Measurements from ENCODE around the gene QKI. TPM values are rescaled to one million over a fixed set of nuclear protein-coding genes. Genes with fewer than 3 reads are reported as not detected.

The QKI gene
- total RNA-seq, 1 experiment from 2014 or later: 64.3 TPM

GRCh38 chr6:163419413-163420288 lies 5.1 kb downstream of the QKI start:
- H3K27ac ChIP-seq (ENCODE audit: low read length): no peak overlapping the region
- no peak for ATAC-seq
- peak overlapping the region; percentile 84 for H3K4me2 ChIP-seq (ENCODE audit: low read length)
- DNase-seq: peak; percentile 28
- peak overlapping the region; percentile 32; the same call in 1 of the 2 replicates for H2AFZ ChIP-seq (ENCODE audit: low read length)
- H3K79me2 ChIP-seq (ENCODE audit: low read length): peaks cover 96% of the 10 kb centered on the region
- BruUV-seq (replicated peaks): no TSS peak
- H3F3A ChIP-seq (ENCODE audit: low read length, unreplicated experiment): no peaks in the 10 kb centered on the region
- 0 out of 2 replicates have a peak, but pooled peaks cover 3% of the 10 kb centered on the region for H3K36me3 ChIP-seq (ENCODE audit: low read depth, low read length)
- no peaks in the 10 kb centered on the region for H3K9me3 ChIP-seq (ENCODE audit: low read length)
- intact Hi-C loops (cut with micrococcal nuclease): loop anchor here (2.0 to 10.0 kb wide), 5 partner anchors 75 to 1635 kb away; no protein-coding TSS in a partner anchor
- H4K20me1 ChIP-seq (ENCODE audit: low read length): peaks cover 65% of the 10 kb centered on the region
- H3K27me3 ChIP-seq (ENCODE audit: low read length): no peaks in the 10 kb centered on the region
- no peaks in the 10 kb centered on the region for H3K9me2 ChIP-seq (replicated peaks; ENCODE audit: low read length)
- peak overlapping the region; percentile 68 for H3K4me3 ChIP-seq (ENCODE audit: low read length)
- POLR2A ChIA-PET (ENCODE audit: unreplicated experiment): no interaction called here
- peaks cover 33% of the 10 kb centered on the region for H3K4me1 ChIP-seq (ENCODE audit: insufficient read depth, low read length)
- TF ChIP-seq EZH2 (IDR thresholded peaks at IDR 0.05; ENCODE audit: low read length, unreplicated experiment): no peak
- TF ChIP-seq EZH2phosphoT487 (IDR thresholded peaks at IDR 0.05; ENCODE audit: borderline replicate concordance, low read length): no peak
- TF ChIP-seq CTCF (conservative IDR thresholded peaks at IDR 0.05; ENCODE audit: low read depth, low read length): no peak
- CTCF ChIA-PET: no interaction called here
- peak overlapping the region; percentile 91 for H3K9ac ChIP-seq (ENCODE audit: low read length)

- ChIA-PET POLR2A (ENCODE audit: unreplicated experiment) (no interaction called here), CTCF (no interaction called here)
- Histone ChIP-seq H3K27ac (ENCODE audit: low read length) (no peak overlapping the region), H3K9me3 (ENCODE audit: low read length) (no peaks in the 10 kb centered on the region), H3K79me2 (ENCODE audit: low read length) (peaks cover 99% of the 10 kb centered on the region), H3K27me3 (ENCODE audit: low read length) (no peaks in the 10 kb centered on the region), H2AFZ (ENCODE audit: low read length) (no peak overlapping the region), H3K9ac (ENCODE audit: low read length) (peak overlapping the region; percentile 91), H3K4me1 (ENCODE audit: insufficient read depth, low read length) (peaks cover 33% of the 10 kb centered on the region), H3K4me2 (ENCODE audit: low read length) (peak overlapping the region; percentile 84), H3F3A (ENCODE audit: low read length, unreplicated experiment) (no peaks in the 10 kb centered on the region), H4K20me1 (ENCODE audit: low read length) (peaks cover 70% of the 10 kb centered on the region), H3K4me3 (ENCODE audit: low read length) (peak overlapping the region; percentile 68; the same call in 1 of the 2 replicates), H3K36me3 (ENCODE audit: low read depth, low read length) (0 out of 2 replicates have a peak, but pooled peaks cover 3% of the 10 kb centered on the region), H3K9me2 (replicated peaks; ENCODE audit: low read length) (no peaks in the 10 kb centered on the region)
- TF ChIP-seq EZH2phosphoT487 (IDR thresholded peaks at IDR 0.05; ENCODE audit: borderline replicate concordance, low read length): no peak
- no peak for TF ChIP-seq EZH2 (IDR thresholded peaks at IDR 0.05; ENCODE audit: low read length, unreplicated experiment)
- TF ChIP-seq CTCF (conservative IDR thresholded peaks at IDR 0.05; ENCODE audit: low read depth, low read length): no peak
- DNase-seq (no peak), ATAC-seq (no peak)
- no TSS peak for BruUV-seq (replicated peaks)
- intact Hi-C loops (cut with micrococcal nuclease): loop anchor here (10.0 kb wide), 2 partner anchors 535 to 1635 kb away; no protein-coding TSS in a partner anchor
These were observed 5.7 kb downstream of the QKI start for GRCh38 chr6:163420289-163420614.

GRCh38 chr6:163422550-163422949 lies 8.0 kb downstream of the QKI start:
- BruUV-seq (replicated peaks): no TSS peak
- no peak overlapping the region for H2AFZ ChIP-seq (ENCODE audit: low read length)
- CTCF ChIA-PET: no interaction called here
- ATAC-seq: no peak
- no peak for DNase-seq
- TF ChIP-seq CTCF (conservative IDR thresholded peaks at IDR 0.05; ENCODE audit: low read depth, low read length): no peak
- no peak for TF ChIP-seq EZH2phosphoT487 (IDR thresholded peaks at IDR 0.05; ENCODE audit: borderline replicate concordance, low read length)
- no peak for TF ChIP-seq EZH2 (IDR thresholded peaks at IDR 0.05; ENCODE audit: low read length, unreplicated experiment)
- H3K27me3 ChIP-seq (ENCODE audit: low read length): no peaks in the 10 kb centered on the region
- peaks cover 33% of the 10 kb centered on the region for H3K4me1 ChIP-seq (ENCODE audit: insufficient read depth, low read length)
- peaks cover 82% of the 10 kb centered on the region for H4K20me1 ChIP-seq (ENCODE audit: low read length)
- no peak overlapping the region for H3K27ac ChIP-seq (ENCODE audit: low read length)
- H3K4me3 ChIP-seq (ENCODE audit: low read length): no peak overlapping the region
- H3K9ac ChIP-seq (ENCODE audit: low read length): no peak overlapping the region
- intact Hi-C loops (cut with micrococcal nuclease): loop anchor here (10.0 kb wide), 2 partner anchors 532 to 1632 kb away; no protein-coding TSS in a partner anchor
- no peaks in the 10 kb centered on the region for H3K9me2 ChIP-seq (replicated peaks; ENCODE audit: low read length)
- no peaks in the 10 kb centered on the region for H3F3A ChIP-seq (ENCODE audit: low read length, unreplicated experiment)
- peaks cover 100% of the 10 kb centered on the region for H3K79me2 ChIP-seq (ENCODE audit: low read length)
- H3K9me3 ChIP-seq (ENCODE audit: low read length): no peaks in the 10 kb centered on the region
- 0 out of 2 replicates have a peak, but pooled peaks cover 3% of the 10 kb centered on the region for H3K36me3 ChIP-seq (ENCODE audit: low read depth, low read length)
- POLR2A ChIA-PET (ENCODE audit: unreplicated experiment): no interaction called here
- H3K4me2 ChIP-seq (ENCODE audit: low read length): no peak overlapping the region

Measured in PC-3 (cell line).